Astrocyte of the cerebellum (primary cell): Measurements from ENCODE around the gene MRPS14.
A peak's percentile ranks its signal among the peaks of the same experiment; 100 is the strongest.

ENCODE experiments used
- DNase-seq: peaks from one replicate; pipeline ENCODE4 v3.0.0-alpha.2; 2011; ENCODE audit warnings: low read depth
- H3K4me3 ChIP-seq: 2 replicates; pipeline ENCODE4 v1.5.1; 2011; ENCODE audit warnings: mild to moderate bottlenecking, low read depth, low read length, moderate library complexity
- in situ Hi-C: cut with HindIII; loops from 2 replicates; pipeline ENCODE4 v1.10.0; 2017; ENCODE audit warnings: low sequenced_read_pairs
- TF ChIP-seq, protein P1 (sequence below): IDR thresholded peaks from 2 replicates; pipeline ENCODE4 v1.5.1; 2012; ENCODE audit warnings: low read length, low read depth, moderate library complexity, mild to moderate bottlenecking; ENCODE audit errors: missing control alignments

The MRPS14 gene

DNA sequence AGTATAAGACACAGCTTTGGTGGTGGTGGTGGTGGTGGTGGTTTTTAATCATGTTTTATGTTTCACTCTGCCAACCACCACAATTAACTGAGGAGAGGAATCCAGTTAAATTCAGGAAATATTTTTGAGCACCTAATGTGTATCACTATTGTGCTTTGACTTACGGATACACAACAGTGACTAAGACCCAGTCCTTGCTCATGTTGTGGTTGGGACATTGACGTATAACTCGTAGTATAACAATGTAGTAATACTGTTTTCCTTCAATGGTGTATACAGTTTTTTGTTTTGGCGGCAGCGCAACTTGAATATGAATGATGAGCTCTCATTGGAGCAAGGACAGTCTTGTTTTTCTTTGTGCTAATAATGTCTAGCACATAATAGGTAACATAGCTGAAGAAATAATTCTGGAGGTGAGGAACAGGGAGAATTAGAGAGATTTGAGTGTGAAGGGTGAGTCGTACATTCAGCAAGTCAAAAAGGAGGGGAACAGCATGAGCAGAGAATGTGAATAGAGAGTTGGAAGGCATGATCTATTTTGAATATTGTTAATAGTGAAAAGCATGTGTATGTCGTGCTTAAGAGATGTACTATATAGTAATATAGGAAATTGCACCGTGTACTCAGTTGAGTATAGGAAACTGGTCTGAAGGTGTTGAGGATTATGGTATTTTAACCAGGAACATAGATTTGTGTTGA lies 18.0 kb downstream of the MRPS14 start:
- H3K4me3 ChIP-seq, result no peak overlapping the region
- in situ Hi-C loops, result no loop called here
- DNase-seq, result no peak
- TF ChIP-seq, protein P1, sequence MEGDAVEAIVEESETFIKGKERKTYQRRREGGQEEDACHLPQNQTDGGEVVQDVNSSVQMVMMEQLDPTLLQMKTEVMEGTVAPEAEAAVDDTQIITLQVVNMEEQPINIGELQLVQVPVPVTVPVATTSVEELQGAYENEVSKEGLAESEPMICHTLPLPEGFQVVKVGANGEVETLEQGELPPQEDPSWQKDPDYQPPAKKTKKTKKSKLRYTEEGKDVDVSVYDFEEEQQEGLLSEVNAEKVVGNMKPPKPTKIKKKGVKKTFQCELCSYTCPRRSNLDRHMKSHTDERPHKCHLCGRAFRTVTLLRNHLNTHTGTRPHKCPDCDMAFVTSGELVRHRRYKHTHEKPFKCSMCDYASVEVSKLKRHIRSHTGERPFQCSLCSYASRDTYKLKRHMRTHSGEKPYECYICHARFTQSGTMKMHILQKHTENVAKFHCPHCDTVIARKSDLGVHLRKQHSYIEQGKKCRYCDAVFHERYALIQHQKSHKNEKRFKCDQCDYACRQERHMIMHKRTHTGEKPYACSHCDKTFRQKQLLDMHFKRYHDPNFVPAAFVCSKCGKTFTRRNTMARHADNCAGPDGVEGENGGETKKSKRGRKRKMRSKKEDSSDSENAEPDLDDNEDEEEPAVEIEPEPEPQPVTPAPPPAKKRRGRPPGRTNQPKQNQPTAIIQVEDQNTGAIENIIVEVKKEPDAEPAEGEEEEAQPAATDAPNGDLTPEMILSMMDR, result no peak

DNA sequence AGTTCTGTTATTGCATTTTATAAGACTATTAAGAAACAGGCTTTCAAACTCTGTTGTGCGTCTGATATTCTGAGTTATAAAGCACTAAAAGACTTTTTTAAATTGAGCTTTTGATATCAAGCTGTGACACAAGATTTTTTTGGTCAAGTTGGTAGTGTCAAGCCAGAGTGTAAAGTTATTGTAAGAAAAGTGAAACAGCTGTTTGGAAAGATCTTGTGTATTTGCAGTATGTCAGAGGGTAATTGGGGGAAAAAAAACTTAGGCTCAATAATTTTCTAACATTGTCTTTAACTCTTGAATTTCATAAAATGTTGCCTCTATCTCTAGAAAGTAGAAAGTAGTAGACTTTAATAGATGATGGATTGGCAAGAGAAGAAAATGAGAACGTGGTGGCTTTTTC lies 19.7 kb downstream of the MRPS14 start:
- no peak for DNase-seq
- in situ Hi-C loops, result no loop called here
- no peak overlapping the region for H3K4me3 ChIP-seq
- TF ChIP-seq, protein P1, result no peak

DNA sequence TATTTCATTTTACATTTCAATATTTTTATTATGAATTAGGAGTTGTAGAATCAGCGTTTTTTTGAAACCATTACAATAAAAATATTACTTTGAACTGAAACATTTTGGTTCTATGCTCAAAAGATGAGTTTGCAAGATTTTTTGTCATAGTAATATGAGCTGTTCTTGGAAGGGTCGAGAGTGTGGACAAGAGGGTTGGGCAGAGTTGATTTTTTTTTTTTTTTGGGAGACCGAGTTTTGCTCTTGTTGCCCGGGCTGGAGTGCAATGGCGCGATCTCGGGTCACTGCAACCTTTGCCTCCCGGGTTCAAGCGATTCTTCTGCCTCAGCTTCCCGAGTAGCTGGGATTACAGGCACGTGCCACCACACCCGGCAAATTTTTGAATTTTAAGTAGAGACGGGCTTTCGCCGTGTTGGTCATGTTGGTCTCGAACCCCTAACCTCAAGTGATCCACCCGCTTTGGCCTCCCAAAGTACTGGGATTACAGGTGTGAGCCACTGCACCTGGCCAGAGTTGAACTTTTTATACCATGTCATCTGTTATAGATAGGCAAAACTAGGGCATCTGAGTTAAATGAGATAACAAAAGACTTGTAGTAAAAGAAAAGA lies 20.2 kb downstream of the MRPS14 start:
- no peak overlapping the region for H3K4me3 ChIP-seq
- DNase-seq, result no peak
- TF ChIP-seq, protein P1, result no peak
- in situ Hi-C loops, result no loop called here

DNA sequence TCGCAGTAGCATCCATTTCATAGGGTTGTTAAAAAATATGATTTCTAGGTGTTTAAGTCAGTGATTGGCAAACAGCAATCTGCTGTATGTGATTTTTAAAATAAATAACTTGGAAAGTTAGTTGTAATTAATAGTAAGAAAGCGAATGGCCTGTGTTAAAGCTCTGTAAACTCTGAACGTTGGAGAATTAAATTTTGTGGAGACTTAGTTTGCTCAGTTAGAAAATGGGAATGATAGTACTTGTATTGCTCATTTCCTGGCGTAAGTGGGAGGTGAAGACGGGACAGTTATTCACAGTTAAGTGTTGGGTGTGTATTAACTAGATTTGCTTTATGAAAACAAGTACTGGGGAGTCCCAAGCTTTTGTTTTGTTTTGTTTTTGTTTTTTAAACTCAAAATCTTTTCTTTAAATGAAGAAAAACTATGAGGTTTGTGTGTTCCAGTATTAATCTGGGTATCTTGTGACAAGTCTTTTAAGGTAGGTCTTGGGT lies 22.5 kb downstream of the MRPS14 start:
- in situ Hi-C loops, result no loop called here
- peak overlapping the region; percentile 66 for H3K4me3 ChIP-seq
- DNase-seq, result no peak
- TF ChIP-seq, protein P1, result no peak

DNA sequence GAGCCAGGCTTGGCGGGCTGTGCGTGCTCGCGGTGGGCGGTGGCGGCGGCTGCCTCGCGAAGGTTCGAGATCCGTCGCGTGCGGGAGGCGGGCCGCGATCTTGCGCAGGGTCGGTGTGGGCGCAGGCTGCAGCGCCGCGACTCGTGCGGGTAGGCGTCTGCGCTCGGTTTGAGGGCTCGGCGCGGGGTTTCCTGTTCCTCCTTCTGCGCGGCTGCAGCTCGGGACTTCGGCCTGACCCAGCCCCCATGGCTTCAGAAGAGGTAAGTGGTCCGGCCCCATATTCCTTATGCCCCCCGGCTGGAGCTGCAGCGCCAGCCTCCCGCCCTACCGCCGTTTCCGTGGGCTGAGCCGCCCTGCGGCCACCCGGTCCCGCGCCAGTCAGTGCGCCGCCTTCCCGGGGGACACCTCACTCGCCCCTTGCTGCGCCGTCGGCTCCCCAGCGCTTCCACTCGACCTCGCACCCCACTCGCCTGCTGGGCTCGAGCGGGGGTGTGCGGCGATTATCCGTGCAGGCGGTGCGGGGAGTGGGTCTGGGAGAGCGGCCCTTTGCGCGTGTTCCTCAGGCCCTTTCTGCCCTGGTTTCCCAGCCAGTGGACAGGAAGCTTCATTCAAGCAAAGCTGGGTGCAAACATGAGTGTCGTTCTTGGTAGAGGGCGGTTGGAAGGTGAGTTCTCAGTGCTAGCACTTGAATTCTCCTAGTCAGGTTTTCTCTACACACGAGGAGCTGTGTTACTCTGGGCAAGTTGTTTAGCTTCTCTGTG lies 23.1 kb downstream of the MRPS14 start, which contains the start of gene CACYBP:
Gene CACYBP, plus strand, starts transcription at position 12 of the 761 bp plus-strand sequence. Its CDS starts 234 bp downstream, at position 246.
- peak within 1 kb of the TSS; percentile 66 for H3K4me3 ChIP-seq
- TF ChIP-seq, protein P1, result no peak
- in situ Hi-C loops, result no loop called here
- DNase-seq, result no peak

DNA sequence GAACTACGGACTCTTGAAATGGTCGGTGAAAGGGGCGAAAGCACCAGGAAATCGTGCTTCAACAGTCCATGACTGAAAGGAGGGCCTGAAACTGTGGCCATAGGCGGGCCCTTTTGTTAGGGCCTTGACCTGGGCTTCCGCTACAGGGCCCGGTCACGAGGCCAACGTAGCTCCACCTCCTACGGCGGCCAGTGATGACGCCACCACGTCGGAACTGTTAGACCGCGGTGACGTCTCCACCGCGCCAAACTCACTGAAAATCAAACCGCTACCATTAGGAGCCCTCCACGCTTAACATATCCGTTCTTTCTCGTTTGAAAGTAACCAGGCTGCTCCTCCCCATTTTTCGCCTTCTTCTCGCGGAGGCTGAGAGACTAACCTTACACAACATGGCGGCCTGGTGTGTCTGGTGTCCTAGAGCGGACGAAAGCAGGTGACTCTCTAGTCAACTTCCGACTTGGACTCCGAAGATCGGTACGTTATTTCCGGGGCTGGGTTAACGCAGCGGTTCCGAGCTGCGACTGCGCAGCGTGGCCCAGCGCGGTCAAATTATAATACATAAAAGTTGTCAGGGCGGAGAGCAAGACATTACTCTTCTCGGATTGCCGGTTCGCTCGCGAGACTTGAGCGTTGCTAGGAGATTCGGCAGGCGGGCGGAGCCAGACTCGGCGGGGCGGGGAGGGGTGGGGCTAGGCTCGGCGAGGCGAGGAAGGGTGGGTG lies 23.8 kb downstream of the MRPS14 start:
- in situ Hi-C loops, result no loop called here
- peak overlapping the region; percentile 66 for H3K4me3 ChIP-seq
- peak; percentile 99 for DNase-seq
- TF ChIP-seq, protein P1, result no peak
